Stimulated activated CD4-positive, alpha-beta T cell treated with anti-CD3 and anti-CD28 coated beads, TNF-alpha, amount 100 ng/mL, for 1 hour (primary cell): Measurements from ENCODE around the gene TXN2.
"Not testable (repeated sequence)": the region's sequence is repeated elsewhere in the genome, so short reads cannot be mapped to it uniquely, and the experiment has no call there.

Experiments
- DNase-seq, 3 donors: peaks; one replicate each; pipeline ENCODE4 v3.0.0-alpha.2; 2020; ENCODE audit warnings: low read depth in 3 of 3, low spot score in 1 of 3

TXN2 gene

DNA sequence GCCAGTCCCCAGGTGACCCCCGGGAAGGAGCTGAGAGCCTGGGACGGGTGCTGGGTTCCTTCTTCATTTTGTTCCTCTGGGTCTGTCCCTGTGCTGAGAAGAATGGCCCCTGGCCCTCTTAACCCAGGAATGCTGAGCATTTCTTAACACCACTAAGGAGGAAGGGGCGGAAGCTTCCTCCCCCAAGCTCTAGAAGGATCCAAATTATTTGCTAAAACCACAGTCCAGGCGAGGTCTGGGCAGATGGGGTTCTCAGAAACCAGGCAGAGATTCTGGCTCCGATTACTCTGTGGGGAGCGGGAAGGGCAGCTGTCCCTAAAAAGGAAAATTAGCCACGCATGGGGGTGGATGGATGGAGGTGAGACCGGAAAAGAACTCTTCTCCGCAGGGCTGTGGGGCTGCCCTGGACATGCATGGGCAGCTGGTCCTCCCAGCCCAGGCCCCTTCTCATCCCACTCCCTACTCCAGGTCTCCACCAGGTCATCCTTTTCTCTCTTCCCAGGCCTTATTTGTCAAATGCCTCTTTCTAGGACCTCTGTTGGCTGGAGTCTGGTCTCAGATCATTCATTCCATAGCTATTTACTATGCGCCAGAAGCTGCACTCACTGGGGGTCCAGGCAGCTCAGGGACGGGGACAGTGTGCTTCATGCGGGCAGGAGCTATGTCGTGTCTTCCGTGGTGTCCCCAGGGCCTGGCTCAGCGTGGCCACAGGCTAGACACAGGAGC lies 48.7 kb downstream of the TXN2 start:
- no peak for DNase-seq

DNA sequence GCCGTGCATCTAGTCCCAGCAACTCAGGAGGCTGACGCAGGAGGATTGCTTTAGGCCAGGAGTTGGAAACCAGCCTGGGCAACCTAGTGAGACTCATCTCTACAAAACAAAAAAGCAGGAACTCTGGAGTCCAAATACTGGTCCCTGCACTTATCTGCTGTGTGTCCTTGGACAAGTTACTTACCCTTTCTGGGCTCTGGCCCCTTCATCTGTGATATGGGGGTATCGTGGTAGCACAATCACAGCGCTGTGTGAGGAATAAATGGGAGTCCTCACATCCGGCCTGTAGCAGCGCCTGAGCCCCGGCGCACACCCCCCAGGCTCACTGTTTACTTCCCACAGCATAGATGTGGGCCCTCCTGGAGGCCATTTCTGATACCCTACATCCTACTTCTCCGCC lies 49.5 kb downstream of the TXN2 start:
- no peak for DNase-seq

DNA sequence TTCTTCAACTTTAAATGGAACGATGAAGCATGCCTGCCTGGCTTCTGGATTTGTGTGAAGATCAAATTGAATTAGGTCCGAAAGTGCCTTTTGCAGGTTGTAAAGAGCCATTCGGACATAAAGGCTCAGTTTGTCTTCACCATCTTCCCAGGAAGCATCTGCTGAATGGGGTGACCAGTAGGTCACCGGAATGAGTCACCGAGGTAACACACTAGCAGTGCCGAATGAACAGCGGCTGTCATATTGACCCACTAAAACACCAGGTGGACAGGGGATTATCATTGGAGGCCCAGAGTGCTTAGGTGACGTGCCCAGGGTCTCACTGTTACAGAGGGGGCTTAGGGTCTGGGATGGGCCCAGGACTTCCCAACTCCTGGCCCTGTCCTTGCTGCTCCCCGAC lies 50.6 kb downstream of the TXN2 start:
- no peak for DNase-seq

DNA sequence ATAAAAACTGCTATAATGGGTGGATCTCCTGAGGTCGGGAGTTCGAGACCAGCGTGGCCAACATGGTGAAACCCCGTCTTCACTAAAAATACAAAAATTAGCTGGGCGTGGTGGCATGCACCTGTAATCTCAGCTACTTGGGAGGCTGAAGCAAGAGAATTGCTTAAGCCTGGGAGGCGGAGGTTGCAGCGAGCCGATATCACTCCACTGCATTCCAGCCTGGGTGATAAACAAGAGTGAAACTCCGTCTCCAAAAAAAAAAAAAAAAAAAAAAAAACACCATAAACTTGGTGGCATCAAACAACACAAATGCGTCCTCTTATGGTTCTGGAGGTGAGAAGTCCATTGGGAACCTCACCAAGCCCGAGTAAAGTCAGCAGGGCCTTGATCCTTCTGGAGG lies 53.5 kb downstream of the TXN2 start:
- DNase-seq, result not testable (repeated sequence)

DNA sequence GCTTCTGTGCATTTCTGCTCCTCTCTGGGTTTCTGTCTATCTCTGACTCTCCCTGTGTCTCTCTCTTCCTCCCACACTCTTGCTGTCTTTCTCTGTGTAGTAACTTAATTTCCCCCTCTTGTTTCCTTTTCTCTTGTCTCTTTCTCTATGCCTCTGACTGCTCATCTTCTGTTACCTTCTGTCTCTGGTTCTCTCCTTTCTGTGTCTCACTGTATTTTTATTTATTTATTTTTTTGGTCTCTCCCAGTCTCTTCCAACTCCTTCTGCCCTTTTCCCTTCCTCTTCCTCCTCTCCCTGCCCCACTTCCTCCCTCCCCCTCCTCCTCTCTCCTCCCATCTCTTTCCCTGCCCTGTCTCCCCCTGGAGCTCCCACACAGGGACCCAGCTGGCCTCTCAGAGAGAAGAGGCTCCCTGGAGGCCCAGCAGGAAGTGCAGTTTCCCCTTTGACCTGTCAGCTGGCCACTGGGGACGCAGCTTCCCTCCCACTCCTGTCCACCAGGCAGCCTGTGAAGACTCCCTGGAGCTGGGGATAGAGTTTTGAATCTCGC lies 55.4 kb downstream of the TXN2 start:
- no peak for DNase-seq

DNA sequence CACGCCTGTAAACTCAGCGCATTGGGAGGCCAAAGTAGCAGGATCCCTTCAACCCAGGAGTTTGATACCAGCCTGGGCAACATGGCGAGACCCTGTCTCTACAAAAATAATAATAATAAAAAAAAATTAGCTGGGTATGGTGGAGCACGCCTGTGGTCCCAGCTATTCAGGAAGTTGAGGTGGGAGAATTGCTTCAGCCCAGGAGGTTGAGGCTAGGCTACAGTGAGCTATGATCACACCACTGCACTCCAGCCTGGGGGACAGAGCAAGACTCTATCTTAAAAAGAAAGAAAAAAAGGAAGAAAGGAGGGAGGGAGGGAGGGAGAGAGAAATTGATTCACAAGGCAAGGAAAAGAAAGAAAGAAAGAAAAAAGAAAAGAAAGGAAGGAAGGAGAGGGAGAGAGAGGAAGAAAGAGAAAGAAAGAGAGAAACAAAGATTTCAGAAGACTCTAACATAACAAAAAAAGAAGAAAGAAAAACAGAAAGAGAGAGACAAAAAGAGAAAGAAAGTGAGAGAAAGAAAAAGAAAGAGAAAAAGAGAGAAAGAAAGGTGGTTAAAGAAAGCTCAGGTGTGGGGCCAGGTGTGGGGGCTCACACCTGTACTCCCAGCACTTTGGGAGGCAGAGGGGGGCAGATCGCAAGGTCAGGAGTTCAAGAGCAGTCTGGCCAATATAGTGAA lies 56.4 kb downstream of the TXN2 start:
- no peak for DNase-seq

DNA sequence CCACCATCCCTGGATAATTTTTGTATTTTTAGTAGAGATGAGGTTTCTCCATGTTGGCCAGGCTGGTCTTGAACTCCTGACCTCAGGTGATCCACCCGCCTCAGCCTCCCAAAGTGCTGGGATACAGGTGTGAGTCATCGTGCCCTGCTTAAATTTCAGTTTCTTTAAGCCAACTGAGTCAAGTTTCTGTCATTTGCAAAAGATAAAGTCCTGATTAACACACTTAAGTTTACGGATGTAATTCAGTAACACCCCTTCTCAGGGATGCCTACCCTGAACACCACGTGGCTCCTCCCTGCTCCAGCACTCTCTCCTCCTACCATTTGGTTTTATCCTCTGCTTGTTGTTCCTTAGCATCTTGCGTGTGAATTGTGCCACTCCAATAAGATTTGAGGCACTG lies 57.0 kb downstream of the TXN2 start:
- DNase-seq, result not testable (repeated sequence)

DNA sequence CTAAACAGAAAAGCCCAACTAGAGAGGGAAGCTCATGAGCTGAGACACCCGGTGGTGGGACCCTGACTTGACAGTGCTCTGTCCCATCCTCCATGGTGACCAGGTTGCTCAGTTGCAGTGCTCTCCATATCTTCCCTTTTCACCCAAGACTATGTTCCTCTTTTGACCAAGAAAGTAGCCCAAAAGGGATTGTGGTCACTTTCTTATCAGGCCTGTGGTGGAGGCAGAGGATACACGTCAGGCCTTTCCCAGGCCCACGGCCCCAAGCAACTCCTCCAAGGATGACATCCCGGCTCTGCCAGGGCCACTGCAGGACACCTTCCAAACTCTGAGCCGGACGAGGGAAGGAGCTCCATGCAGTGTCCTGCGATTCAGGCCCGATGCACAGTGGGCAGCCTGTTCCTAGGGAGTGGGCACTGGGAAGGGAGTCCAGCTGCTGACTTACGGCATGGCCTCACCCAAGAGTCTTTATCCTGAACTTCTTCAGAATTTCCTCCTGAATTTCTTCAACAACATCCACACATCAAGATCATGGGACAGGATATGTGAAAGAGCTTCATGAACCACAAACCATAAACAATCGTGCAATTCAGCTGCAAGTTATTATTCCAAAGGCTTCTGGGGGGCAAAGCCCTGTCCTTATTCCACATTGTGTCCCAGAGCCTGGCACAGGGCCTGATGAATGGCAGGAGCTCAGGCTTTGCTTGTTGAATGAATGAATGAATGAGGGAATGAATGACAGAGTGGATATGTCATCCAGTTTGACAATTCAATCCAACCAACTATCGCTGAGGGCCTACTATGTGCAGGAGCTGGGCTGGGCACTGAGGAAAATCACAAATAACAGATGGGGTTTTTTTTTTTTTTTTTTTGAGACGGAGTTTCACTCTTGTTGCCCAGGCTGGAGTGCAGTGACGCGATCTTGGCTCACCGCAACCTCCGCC lies 57.7 kb downstream of the TXN2 start:
- DNase-seq, result no peak

DNA sequence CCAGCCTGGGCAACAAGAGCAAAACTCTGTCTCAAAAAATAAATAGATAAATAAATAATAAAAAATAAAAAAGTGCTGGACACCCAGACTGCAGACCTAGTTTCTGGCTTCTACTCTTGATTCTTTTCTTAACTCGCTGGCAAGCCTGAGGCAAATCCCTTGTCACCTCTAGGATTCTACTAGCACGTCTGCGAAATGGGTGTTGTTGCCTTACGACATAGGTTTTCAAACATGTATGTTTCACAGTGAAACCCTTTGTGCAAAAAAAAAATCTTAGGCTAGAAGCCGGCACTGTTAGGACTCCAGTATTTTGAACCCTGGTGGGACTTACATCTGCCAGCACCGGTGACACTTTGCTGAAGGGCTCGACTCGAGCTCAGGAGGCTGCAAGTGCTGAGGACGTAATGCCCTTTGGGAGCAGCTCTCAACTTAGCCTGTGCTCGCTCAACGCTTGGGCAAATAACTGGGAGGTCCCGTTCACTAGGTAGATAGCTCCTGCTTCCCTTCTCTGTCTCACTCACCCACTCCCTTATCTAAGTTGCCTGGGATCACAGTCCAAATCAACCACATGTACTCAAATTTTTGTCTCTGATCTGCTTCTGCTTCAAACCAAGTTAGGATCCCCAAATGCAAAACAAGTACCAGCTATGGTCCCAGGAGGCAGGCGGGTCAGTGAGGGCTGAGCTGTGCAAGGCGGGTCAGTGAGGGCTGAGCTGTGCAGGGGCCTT lies 59.0 kb downstream of the TXN2 start:
- no peak for DNase-seq

DNA sequence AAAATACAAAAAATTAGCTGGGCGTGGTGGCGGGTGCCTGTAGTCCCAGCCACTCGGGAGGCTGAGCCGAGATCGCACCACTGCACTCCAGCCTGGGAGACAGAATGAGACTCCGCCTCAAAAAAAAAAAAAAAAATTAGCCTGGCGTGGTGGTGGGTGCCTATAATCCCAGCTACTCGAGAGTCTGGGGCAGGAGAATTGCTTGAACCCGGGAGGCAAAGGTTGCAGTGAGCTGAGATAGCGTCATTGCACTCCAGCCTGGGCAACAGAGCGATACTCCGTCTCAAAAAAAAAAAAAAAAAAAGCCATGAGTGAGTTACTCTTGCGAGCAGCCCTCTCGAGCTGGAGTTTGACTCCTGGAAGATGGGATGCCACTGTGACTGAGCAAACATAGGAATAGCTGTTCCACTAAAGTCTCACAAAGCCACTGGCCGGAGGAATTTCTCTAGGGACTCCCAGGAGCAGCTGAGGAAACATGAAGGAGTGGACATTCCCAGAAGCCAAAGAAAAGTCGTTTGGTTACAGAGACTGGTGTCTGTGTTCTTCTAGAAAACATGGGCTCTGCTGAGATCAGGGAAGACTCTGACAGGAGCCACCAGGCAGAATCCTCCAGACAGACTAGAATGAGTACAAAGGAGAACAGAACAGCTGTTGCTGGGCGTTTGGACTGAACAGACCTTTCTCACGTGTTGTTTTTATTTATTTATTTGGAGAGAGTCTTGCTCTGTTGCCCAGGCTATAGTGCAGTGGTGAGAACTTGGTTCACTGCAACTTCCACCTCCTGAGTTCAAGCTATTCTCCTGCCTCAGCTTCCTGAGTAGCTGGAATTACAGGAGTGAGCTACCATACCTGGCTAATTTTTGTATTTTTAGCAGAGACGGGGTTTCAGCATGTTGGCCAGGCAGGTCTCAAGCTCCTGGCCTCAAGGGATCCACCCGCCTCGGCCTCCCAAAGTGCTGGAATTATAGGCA lies 61.2 kb downstream of the TXN2 start:
- DNase-seq, result no peak

DNA sequence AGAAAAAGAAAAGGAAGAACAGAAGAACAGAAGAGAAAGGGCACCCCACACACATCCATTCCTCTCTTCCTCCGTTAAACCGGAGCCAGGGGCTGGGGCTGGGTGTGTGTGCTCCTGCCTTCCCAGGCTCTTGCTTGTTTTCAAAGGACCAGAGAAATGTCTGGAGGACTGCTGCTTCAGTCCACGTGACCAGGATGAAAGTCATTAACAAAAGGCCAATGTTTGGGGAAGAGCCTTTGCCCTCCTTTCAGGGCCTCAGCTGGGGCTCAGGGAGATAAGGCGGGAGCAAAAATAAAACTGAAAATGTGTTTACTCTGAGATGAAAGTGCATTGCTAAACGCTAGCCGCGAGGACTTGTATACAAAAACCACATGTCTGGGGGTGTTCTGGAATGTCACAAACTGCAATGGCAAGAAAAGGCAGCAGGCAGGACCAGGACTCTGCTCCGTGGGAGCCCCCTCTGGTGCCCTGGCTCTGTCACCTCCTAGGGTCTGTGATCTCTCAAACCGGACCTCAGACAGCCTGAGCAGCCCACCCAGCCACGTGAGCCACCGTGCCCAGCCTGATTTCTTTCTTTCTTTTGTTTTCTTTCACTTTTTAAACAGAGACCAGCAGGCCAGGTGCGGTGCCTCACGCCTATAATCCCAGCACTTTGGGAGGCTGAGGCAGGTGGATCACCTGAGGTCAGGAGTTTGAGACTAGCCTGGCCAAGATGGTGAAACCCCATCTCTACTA lies 62.1 kb downstream of the TXN2 start:
- DNase-seq, result no peak

DNA sequence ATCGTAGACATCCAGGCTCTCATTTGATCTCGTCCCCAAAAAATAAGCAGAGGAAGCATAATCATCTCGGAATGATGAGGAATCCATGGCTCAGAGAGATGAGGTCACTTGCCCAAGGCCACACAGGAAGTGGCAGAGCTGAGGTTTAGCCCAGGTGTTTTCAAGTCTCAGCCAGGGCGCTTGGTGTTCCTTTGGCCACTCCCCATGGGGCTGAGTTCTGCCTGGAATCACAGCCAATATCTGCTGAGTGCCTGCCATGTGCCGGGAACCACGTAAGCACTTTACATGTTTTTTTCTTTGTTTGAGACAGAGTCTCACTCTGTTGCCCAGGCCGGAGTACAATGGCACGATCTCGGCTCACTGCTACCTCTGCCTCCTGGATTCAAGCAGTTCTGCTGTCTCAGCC lies 64.2 kb downstream of the TXN2 start:
- DNase-seq, result no peak
